ENCODE data around the gene ZNF878.

DNA sequence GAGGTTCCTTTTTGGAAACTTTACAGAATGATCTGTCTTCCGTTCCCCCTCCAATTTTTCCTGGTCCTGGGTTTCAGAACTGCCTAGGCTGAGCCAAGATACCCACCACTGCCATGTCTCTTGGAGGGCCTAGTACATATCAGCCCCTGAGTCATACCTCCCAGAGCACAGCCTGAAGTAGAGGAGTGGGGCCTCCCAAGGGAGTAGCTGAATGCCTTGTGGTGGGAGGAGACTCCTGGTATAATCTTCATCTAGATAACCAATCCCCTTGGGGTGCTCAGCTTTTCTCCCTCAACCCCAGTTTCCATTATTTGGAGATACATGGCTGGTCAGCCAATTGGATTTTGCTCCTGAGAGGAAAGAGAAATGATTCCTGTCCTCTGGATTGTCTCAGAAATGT, 57.6 kb downstream of the ZNF878 start:
- TF ChIP-seq, protein P1, sequence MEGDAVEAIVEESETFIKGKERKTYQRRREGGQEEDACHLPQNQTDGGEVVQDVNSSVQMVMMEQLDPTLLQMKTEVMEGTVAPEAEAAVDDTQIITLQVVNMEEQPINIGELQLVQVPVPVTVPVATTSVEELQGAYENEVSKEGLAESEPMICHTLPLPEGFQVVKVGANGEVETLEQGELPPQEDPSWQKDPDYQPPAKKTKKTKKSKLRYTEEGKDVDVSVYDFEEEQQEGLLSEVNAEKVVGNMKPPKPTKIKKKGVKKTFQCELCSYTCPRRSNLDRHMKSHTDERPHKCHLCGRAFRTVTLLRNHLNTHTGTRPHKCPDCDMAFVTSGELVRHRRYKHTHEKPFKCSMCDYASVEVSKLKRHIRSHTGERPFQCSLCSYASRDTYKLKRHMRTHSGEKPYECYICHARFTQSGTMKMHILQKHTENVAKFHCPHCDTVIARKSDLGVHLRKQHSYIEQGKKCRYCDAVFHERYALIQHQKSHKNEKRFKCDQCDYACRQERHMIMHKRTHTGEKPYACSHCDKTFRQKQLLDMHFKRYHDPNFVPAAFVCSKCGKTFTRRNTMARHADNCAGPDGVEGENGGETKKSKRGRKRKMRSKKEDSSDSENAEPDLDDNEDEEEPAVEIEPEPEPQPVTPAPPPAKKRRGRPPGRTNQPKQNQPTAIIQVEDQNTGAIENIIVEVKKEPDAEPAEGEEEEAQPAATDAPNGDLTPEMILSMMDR (conservative IDR thresholded peaks at IDR 0.05 in 1 of 2, IDR thresholded peaks at IDR 0.05 in 1 of 2; ENCODE audit: extremely low read depth in 1 of 2, insufficient read depth in 1 of 2, low read depth in 1 of 2, low read length in 2 of 2) = no peak
- TF ChIP-seq EZH2 (IDR thresholded peaks at IDR 0.05; ENCODE audit: borderline replicate concordance, low read length) = no peak

Data from mammary epithelial cell (primary cell).